H1 (cell line): ENCODE measurements around the gene BAZ2B. TPM values are rescaled to one million over a fixed set of nuclear protein-coding genes. Genes with fewer than 3 reads are reported as not detected.
A peak's percentile ranks its signal among the peaks of the same experiment; 100 is the strongest.

Source experiments
- CREB1 ChIP-seq: IDR thresholded peaks from 2 replicates; pipeline ENCODE4 v1.6.1; 2012; ENCODE audit warnings: inconsistent platforms
- JUND ChIP-seq: IDR thresholded peaks from 2 replicates; pipeline ENCODE4 v1.6.1; 2011; ENCODE audit warnings: mild to moderate bottlenecking, improper control_type of control experiment, low read length
- KDM5A ChIP-seq: fragments of 200-600 bp; IDR thresholded peaks from 2 replicates; pipeline ENCODE4 v1.7.1; 2012; ENCODE audit warnings: mild to moderate bottlenecking, low read length, inconsistent platforms, mixed read lengths
- MAFK ChIP-seq: IDR thresholded peaks from 2 replicates; pipeline ENCODE4 v1.6.1; 2012; ENCODE audit warnings: low read depth, mild to moderate bottlenecking, improper control_type of control experiment, low read length
- POLR2A ChIP-seq, 2 experiments: IDR thresholded peaks; 1 replicate in 1 of 2; 2 replicates in 1 of 2; pipeline ENCODE4 v1.6.1; 2011; ENCODE audit warnings: low read depth in 2 of 2, low read length in 2 of 2, mild to moderate bottlenecking in 2 of 2; ENCODE audit errors: control extremely low read depth in 1 of 2
- RAD21 ChIP-seq, 2 experiments: IDR thresholded peaks in 1 of 2; conservative IDR thresholded peaks in 1 of 2; 2 replicates each; pipeline ENCODE4 v1.6.1; 2011; ENCODE audit warnings: low read depth in 2 of 2, low read length in 2 of 2, improper control_type of control experiment in 1 of 2, inconsistent platforms in 1 of 2, mild to moderate bottlenecking in 1 of 2, moderate library complexity in 1 of 2
- SAP30 ChIP-seq: fragments of 300-600 bp; sonication (generic); IDR thresholded peaks from 2 replicates; pipeline ENCODE4 v1.7.1; 2012; ENCODE audit warnings: low read length, moderate library complexity, mild to moderate bottlenecking, inconsistent platforms; ENCODE audit not compliant: insufficient read depth, insufficient replicate concordance
- SUZ12 ChIP-seq: fragments of 200-600 bp; sonication (generic); IDR thresholded peaks from 2 replicates; pipeline ENCODE4 v1.6.1; 2012; ENCODE audit warnings: mild to moderate bottlenecking, inconsistent platforms, low read length, moderate library complexity, mixed read lengths
- TCF12 ChIP-seq: IDR thresholded peaks from 2 replicates; pipeline ENCODE4 v1.6.1; 2011; ENCODE audit warnings: low read depth, mild to moderate bottlenecking, low read length
- polyA plus RNA-seq, 7 experiments: library from polyadenylated mRNA; depleted of rRNA in 3 of 7; stranded (reverse) in 5 of 7; unstranded in 2 of 7; fragments of >200 nt in 5 of 7; fragments of 200-250 nt in 2 of 7; gene quantifications; 1 replicate in 5 of 7; 2 replicates in 1 of 7; 4 replicates in 1 of 7; pipeline versions ENCODE4 v1.2.1 to v1.2.3, GENCODE V29; 2011 to 2013; ENCODE audit warnings: missing spikeins in 2 of 7, mixed read lengths in 2 of 7
- total RNA-seq: library from RNA; stranded (reverse); fragmentation: NEBNext Ultra II Directional; extraction: Animal tissue kit (Norgen Biotek cat#: 25700); gene quantifications from 2 replicates; pipeline ENCODE4 v1.2.1, GENCODE V29; 2021
- TF ChIP-seq, protein P1 (sequence below): fragments of 300-600 bp; sonication (generic); IDR thresholded peaks from 2 replicates; pipeline ENCODE4 v1.7.1; 2012; ENCODE audit warnings: low read length, moderate library complexity, mild to moderate bottlenecking, inconsistent platforms; ENCODE audit not compliant: insufficient replicate concordance

The BAZ2B gene
- total and polyA plus RNA-seq, 2 of the 8 experiments (the other 6 are each of a cell fraction or from before 2014, with no cell fraction given): 15.2 to 46.3 TPM

DNA sequence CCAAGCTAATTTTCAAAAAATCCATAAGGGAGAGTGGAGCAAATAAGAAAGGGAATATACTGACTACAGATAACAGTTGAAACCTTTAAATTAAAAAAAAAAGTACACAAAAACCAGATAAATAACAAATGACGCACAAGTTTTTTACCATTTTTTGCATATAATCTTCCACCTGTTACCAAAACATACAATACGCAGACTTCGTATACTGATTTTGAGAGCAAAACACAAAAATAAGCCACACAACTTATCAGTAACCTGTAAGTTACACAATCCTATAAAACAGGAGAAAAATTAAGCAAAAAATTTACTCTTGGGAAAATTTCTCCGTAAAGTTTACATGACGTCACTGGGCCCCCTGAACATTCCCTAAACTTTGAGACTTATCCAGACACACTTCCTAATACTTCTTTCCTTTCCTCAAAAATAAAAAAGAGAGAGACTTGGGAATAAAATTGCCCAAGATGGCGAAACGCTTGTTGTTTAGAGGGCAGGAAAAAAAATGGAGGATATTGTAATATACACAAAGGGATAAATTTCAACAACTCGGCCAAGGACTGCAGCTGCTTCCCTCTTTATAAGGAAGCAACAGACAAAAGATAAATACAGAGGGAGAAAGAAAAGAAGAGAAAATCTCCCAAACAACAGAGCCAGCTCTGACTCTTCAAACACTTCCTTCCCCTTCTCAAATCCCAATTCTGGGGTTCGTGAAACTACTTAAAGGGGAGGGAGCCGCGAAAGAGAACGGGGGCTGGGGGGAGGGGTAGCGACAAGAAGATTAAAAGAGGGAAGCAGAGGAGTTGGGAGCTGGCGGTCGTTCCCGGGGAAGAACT is 1.6 kb downstream of the BAZ2B start (continued):
- TF ChIP-seq, protein P1, sequence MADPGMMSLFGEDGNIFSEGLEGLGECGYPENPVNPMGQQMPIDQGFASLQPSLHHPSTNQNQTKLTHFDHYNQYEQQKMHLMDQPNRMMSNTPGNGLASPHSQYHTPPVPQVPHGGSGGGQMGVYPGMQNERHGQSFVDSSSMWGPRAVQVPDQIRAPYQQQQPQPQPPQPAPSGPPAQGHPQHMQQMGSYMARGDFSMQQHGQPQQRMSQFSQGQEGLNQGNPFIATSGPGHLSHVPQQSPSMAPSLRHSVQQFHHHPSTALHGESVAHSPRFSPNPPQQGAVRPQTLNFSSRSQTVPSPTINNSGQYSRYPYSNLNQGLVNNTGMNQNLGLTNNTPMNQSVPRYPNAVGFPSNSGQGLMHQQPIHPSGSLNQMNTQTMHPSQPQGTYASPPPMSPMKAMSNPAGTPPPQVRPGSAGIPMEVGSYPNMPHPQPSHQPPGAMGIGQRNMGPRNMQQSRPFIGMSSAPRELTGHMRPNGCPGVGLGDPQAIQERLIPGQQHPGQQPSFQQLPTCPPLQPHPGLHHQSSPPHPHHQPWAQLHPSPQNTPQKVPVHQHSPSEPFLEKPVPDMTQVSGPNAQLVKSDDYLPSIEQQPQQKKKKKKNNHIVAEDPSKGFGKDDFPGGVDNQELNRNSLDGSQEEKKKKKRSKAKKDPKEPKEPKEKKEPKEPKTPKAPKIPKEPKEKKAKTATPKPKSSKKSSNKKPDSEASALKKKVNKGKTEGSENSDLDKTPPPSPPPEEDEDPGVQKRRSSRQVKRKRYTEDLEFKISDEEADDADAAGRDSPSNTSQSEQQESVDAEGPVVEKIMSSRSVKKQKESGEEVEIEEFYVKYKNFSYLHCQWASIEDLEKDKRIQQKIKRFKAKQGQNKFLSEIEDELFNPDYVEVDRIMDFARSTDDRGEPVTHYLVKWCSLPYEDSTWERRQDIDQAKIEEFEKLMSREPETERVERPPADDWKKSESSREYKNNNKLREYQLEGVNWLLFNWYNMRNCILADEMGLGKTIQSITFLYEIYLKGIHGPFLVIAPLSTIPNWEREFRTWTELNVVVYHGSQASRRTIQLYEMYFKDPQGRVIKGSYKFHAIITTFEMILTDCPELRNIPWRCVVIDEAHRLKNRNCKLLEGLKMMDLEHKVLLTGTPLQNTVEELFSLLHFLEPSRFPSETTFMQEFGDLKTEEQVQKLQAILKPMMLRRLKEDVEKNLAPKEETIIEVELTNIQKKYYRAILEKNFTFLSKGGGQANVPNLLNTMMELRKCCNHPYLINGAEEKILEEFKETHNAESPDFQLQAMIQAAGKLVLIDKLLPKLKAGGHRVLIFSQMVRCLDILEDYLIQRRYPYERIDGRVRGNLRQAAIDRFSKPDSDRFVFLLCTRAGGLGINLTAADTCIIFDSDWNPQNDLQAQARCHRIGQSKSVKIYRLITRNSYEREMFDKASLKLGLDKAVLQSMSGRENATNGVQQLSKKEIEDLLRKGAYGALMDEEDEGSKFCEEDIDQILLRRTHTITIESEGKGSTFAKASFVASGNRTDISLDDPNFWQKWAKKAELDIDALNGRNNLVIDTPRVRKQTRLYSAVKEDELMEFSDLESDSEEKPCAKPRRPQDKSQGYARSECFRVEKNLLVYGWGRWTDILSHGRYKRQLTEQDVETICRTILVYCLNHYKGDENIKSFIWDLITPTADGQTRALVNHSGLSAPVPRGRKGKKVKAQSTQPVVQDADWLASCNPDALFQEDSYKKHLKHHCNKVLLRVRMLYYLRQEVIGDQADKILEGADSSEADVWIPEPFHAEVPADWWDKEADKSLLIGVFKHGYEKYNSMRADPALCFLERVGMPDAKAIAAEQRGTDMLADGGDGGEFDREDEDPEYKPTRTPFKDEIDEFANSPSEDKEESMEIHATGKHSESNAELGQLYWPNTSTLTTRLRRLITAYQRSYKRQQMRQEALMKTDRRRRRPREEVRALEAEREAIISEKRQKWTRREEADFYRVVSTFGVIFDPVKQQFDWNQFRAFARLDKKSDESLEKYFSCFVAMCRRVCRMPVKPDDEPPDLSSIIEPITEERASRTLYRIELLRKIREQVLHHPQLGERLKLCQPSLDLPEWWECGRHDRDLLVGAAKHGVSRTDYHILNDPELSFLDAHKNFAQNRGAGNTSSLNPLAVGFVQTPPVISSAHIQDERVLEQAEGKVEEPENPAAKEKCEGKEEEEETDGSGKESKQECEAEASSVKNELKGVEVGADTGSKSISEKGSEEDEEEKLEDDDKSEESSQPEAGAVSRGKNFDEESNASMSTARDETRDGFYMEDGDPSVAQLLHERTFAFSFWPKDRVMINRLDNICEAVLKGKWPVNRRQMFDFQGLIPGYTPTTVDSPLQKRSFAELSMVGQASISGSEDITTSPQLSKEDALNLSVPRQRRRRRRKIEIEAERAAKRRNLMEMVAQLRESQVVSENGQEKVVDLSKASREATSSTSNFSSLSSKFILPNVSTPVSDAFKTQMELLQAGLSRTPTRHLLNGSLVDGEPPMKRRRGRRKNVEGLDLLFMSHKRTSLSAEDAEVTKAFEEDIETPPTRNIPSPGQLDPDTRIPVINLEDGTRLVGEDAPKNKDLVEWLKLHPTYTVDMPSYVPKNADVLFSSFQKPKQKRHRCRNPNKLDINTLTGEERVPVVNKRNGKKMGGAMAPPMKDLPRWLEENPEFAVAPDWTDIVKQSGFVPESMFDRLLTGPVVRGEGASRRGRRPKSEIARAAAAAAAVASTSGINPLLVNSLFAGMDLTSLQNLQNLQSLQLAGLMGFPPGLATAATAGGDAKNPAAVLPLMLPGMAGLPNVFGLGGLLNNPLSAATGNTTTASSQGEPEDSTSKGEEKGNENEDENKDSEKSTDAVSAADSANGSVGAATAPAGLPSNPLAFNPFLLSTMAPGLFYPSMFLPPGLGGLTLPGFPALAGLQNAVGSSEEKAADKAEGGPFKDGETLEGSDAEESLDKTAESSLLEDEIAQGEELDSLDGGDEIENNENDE: peak; percentile 15
- TF ChIP-seq SUZ12 (no peak), JUND (no peak; the same call in 1 of the 2 replicates), MAFK (no peak), SAP30 (no peak), TCF12 (no peak), CREB1 (no peak), RAD21 (IDR thresholded peaks at IDR 0.05 in 1 of 2, conservative IDR thresholded peaks at IDR 0.05 in 1 of 2; ENCODE audit: low read depth in 2 of 2, low read length in 2 of 2) (no peak), KDM5A (no peak), POLR2A (IDR thresholded peaks at IDR 0.05; ENCODE audit: control extremely low read depth in 1 of 2, low read depth in 2 of 2, low read length in 2 of 2) (no peak)
